GM12874 (cell line): ENCODE measurements around the gene SH3YL1.

ENCODE experiments used
- TF ChIP-seq, protein P1 (sequence below): IDR thresholded peaks from 2 replicates; pipeline ENCODE4 v1.5.1; 2011; ENCODE audit warnings: low read depth, mild to moderate bottlenecking, control low read depth, low read length, moderate library complexity; ENCODE audit not compliant: insufficient read depth

Gene SH3YL1

DNA sequence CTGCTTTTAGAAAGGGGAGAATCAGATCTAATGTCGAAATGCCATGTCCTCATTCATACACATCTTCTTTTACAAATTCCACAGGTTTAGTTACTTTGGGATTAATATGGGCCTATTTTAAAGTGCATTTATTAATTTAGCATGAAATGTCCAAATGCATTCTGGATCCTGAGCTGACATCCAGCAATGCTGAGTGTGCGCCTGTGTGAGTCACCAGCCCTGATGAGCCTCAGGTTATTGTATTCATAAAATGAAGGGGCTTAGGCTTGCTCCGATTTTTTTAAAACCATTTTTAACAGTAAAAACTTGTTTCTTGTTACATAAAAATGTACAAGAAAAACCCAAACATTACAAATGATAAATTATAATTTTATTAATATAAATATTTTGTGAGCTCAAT lies 94.1 kb downstream of the SH3YL1 start:
- TF ChIP-seq, protein P1, sequence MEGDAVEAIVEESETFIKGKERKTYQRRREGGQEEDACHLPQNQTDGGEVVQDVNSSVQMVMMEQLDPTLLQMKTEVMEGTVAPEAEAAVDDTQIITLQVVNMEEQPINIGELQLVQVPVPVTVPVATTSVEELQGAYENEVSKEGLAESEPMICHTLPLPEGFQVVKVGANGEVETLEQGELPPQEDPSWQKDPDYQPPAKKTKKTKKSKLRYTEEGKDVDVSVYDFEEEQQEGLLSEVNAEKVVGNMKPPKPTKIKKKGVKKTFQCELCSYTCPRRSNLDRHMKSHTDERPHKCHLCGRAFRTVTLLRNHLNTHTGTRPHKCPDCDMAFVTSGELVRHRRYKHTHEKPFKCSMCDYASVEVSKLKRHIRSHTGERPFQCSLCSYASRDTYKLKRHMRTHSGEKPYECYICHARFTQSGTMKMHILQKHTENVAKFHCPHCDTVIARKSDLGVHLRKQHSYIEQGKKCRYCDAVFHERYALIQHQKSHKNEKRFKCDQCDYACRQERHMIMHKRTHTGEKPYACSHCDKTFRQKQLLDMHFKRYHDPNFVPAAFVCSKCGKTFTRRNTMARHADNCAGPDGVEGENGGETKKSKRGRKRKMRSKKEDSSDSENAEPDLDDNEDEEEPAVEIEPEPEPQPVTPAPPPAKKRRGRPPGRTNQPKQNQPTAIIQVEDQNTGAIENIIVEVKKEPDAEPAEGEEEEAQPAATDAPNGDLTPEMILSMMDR: no peak
